Measurements from ENCODE around the gene ATP5F1D.
A peak's percentile ranks its signal among the peaks of the same experiment; 100 is the strongest.

Gene ATP5F1D

DNA sequence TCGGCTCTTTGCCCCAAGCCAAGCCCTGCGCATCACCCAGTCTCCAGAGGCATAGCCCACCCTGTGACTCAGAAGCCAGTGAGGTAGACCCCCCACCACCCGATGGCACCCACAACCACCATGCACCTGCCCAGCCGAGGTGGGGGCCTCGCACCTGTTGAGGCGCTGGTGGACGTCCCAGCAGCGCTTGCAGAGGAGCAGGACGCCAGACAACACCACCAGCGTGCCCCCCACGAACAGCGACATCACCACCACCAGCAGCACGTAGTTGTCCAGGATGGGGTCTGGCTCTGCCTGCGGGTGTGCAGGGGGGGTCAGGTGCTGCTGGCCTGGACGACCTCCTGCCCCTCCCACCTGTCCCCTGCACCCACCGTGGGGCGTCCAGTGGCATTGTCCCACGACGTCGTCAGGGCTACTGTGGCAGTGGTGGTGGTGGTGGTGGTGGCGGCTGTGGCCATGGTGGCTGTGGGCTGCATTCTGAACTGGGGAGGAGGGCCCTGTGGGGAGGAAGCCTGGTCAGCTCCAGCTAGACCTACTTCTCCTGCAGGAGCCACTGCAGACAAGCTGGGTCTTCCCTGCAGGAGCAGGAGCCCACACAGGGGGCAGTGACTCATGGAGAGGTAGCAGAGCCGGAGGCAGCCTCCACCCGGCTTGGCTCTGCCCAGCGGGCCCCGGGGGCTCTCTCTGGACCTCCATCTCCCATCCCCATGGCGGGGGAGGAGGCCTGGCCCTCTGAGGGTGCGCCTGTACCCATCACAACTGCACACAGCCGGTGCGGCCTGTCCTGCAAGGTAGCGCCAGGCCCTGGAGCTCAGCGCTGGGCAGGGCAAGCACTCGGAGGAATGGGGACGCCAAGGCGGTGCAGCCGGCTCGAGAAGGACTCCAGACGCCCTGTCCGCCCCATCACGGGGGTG lies 5.7 kb upstream of the ATP5F1D start:
- DNase-seq (ENCODE audit: low read depth), result no peak
- TF ChIP-seq, protein P1, sequence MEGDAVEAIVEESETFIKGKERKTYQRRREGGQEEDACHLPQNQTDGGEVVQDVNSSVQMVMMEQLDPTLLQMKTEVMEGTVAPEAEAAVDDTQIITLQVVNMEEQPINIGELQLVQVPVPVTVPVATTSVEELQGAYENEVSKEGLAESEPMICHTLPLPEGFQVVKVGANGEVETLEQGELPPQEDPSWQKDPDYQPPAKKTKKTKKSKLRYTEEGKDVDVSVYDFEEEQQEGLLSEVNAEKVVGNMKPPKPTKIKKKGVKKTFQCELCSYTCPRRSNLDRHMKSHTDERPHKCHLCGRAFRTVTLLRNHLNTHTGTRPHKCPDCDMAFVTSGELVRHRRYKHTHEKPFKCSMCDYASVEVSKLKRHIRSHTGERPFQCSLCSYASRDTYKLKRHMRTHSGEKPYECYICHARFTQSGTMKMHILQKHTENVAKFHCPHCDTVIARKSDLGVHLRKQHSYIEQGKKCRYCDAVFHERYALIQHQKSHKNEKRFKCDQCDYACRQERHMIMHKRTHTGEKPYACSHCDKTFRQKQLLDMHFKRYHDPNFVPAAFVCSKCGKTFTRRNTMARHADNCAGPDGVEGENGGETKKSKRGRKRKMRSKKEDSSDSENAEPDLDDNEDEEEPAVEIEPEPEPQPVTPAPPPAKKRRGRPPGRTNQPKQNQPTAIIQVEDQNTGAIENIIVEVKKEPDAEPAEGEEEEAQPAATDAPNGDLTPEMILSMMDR (IDR thresholded peaks at IDR 0.05; ENCODE audit: insufficient read depth, low read depth, low read length, missing control alignments), result no peak
- H3K4me3 ChIP-seq (ENCODE audit: low read depth, low read length), result no peak overlapping the region

DNA sequence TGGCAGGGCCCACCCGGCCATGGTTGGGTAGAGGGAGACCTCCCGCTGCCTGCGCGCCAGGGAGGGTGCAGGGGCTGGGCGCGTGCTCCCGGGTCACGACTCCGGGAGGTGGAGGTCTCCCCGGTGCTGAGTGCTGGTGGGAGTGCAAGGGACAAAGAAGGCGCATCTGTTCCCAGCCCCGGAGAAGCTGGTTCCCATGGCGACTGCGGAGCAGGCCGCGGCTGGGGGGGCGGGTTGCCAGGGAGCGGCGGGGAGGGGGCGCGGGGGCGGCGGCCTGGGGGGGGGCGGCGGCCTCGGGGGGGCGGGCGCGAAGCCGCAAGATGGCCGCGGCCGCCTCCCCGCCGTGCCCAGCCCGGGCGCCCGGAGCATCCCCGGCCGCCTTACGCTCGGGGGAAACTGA lies 5.0 kb upstream of the ATP5F1D start:
- H3K4me3 ChIP-seq (ENCODE audit: low read depth, low read length), result no peak overlapping the region
- DNase-seq (ENCODE audit: low read depth), result no peak
- TF ChIP-seq, protein P1 (IDR thresholded peaks at IDR 0.05; ENCODE audit: insufficient read depth, low read depth, low read length, missing control alignments), result no peak

DNA sequence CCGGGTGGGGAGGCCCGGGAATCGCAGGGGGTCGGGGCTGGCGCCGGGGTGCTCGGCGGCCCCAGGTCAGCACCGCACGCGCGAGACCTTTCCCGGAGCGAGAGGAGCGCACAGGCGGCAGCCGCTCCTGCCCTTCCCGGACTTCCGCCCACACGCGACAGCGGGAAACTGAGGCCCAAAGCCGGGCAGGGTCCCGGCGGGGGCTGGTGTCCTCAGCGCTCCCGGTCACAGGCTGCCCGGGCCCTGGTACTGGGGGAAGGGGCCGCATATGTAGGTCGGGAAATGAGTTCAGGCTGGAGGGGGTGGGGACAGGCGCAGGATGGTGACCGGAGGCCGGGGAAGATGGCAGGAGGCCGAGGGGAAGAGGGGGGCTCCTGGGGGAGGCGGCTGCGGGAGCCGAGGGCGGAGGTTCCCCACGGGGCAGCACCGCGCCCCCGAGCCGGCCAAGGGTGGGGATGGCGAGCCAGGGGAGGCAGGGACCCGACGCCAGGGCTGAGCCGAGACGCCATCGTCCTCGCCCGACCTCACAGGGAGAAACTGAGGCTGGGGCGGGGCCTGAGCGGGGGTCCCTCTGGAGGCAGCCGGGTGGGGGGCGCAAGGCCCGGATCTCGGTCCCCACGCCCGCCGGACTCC lies 4.4 kb upstream of the ATP5F1D start:
- H3K4me3 ChIP-seq (ENCODE audit: low read depth, low read length), result peak overlapping the region; percentile 35
- TF ChIP-seq, protein P1 (IDR thresholded peaks at IDR 0.05; ENCODE audit: insufficient read depth, low read depth, low read length, missing control alignments), result no peak
- DNase-seq (ENCODE audit: low read depth), result no peak

DNA sequence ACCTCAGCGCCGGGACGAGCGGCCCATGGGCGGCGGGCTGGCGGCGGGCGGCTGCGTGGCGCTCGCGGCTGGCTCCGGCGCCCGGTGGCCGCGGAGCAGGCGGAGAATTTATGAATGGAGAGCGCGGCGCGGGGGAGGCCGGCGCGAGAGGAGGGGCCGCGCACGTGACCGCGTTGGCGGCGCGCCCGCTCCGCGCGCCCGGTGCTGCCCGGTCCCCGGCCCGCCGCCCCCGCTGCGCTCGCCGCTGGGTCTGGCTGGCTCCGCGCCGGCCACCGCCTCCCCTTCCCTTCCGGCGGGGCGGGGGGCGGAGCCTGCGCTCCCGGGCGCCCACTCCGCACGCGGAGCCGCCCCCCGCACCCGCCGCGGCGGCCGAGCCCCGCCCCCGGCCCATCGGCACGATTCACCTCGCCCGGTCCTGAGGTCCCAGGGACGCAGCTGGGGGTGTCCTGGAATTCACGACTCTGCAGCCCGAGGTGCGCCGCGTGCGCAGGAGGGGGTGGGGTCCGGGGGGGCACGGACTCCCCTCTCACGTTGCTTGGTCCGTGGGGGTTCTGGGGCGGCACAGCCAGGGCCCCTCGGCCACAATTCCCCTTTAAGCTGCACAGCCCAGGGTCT lies 3.7 kb upstream of the ATP5F1D start, which contains the start of gene CBARP:
TSS of gene CBARP (minus strand) at position 252 of the 615 bp plus-strand sequence. CDS start 1,905 bp downstream, outside the sequence.
- peak within 1 kb of the TSS; percentile 35 for H3K4me3 ChIP-seq (ENCODE audit: low read depth, low read length)
- no peak for DNase-seq (ENCODE audit: low read depth)
- TF ChIP-seq, protein P1 (IDR thresholded peaks at IDR 0.05; ENCODE audit: insufficient read depth, low read depth, low read length, missing control alignments), result no peak

DNA sequence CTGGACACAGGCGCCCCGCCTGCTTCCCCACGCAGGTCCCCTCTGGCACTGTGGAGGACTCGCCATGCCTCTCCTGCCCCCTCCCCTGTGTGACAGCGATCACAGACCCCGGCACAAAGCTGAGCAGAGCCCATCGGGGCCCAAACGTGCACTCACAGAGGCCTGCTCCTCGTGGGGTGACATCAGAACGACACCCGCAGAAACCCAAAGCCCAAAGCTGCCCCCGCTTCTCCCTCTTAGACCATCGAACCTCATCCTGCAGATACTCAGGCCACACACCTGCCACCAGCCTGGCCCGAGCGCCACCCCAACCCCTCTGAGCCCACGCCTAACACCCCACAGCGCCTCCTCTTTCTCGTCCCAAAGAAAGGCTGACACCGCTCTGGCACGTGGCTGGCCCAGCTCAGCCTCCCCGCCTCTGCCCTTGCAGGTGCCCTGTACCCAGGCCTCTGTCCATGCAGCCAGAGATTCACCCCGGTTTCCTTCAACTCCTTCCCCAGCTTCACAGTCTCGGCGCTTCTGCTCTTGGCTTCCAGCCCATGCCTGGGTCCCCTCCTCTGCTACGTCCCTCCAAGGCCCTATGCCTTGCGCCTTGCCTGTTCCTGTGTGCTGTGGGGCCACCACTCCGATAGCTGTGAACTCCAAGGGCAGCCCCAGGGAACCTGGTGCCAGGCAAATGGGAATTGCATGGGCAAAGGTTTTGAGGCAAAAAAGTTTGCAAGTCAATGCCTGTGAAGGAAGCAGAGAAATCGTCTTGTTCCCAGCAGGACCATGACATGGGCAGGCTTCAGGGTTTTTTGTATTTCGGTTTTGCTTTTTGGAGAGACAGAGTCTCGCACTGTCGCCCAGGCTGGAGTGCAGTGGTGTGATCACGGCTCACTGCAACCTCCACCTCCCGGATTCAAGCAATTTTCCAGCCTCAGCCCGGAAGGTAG lies 2.9 kb upstream of the ATP5F1D start:
- DNase-seq (ENCODE audit: low read depth), result no peak
- H3K4me3 ChIP-seq (ENCODE audit: low read depth, low read length), result no peak overlapping the region; the same call in 1 of the 2 replicates
- TF ChIP-seq, protein P1 (IDR thresholded peaks at IDR 0.05; ENCODE audit: insufficient read depth, low read depth, low read length, missing control alignments), result no peak

DNA sequence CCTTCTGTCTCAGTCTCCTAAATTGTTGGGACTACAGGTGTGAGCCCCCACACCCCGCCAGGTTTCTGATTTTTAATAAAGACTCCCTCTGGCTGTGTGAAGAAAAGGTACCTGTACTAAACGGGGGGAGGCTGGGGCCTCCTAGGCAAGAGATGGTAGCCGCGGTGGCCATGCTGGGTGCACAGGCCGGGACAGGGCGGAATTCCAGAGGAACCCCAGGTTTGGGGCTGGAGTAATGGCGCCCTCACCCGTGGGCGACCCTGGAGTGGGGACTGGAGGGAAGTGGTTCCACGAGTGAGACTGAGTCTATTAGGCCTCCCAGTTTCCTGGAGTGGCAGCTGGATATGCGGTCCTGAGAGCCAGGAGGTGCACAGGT lies 2.1 kb upstream of the ATP5F1D start:
- TF ChIP-seq, protein P1 (IDR thresholded peaks at IDR 0.05; ENCODE audit: insufficient read depth, low read depth, low read length, missing control alignments), result no peak
- H3K4me3 ChIP-seq (ENCODE audit: low read depth, low read length), result no peak overlapping the region
- no peak for DNase-seq (ENCODE audit: low read depth)
